Heart left ventricle (tissue), 16 donors: ENCODE results near the gene STAU1. TPM values are rescaled to one million over a fixed set of nuclear protein-coding genes. Genes with fewer than 3 reads are reported as not detected.
"Not testable (repeated sequence)": the region's sequence is repeated elsewhere in the genome, so short reads cannot be mapped to it uniquely, and the experiment has no call there.

Source experiments
- ATAC-seq, 4 donors: fragments of 200-7000 bp; cut with Tn5 transposase; one replicate each; pipeline ENCODE4 v1.9.1; 2020 to 2022; ENCODE audit warnings: moderate library complexity in 4 of 4, mild to moderate bottlenecking in 3 of 4, moderate number of reproducible peaks in 1 of 4
- DNase-seq, 5 donors: peaks; one replicate each; pipeline ENCODE4 v3.0.0-alpha.2; 2020
- H3K27ac ChIP-seq, 12 donors: fragments of 200-600 bp; sonication (generic) in 4 of 12; one replicate each; pipeline versions ENCODE4 v1.5.0 to v1.8.0; 2016 to 2022; ENCODE audit warnings: mild to moderate bottlenecking in 2 of 12
- H3K27me3 ChIP-seq, 9 donors: fragments of 200-600 bp; sonication (generic) in 2 of 9; one replicate each; pipeline versions ENCODE4 v1.5.1 to v1.8.0; 2016 to 2022; ENCODE audit warnings: mild to moderate bottlenecking in 3 of 9
- H3K36me3 ChIP-seq, 9 donors: fragments of 200-600 bp; sonication (generic) in 2 of 9; one replicate each; pipeline versions ENCODE4 v1.5.0 to v1.8.0; 2018 to 2022; ENCODE audit warnings: mild to moderate bottlenecking in 2 of 9
- H3K4me1 ChIP-seq, 12 donors: fragments of 200-600 bp; sonication (generic) in 4 of 12; one replicate each; pipeline versions ENCODE4 v1.5.0 to v1.8.0; 2016 to 2022; ENCODE audit warnings: mild to moderate bottlenecking in 3 of 12
- H3K4me3 ChIP-seq, 12 donors: fragments of 200-600 bp; sonication (generic) in 4 of 12; one replicate each; pipeline versions ENCODE4 v1.5.0 to v1.8.0; 2017 to 2022; ENCODE audit warnings: mild to moderate bottlenecking in 9 of 12, moderate library complexity in 4 of 12
- H3K9me3 ChIP-seq, 12 donors: fragments of 200-600 bp; sonication (generic) in 4 of 12; one replicate each; pipeline versions ENCODE4 v1.5.0 to v1.8.0; 2016 to 2022; ENCODE audit warnings: mild to moderate bottlenecking in 1 of 12
- POLR2A ChIP-seq, 2 donors: fragments of 450-650 bp; IDR thresholded peaks; one replicate each; pipeline ENCODE4 v1.6.1; 2017; ENCODE audit warnings: antibody characterized with exemption in 2 of 2, mild to moderate bottlenecking in 2 of 2, moderate library complexity in 2 of 2
- WGBS, 4 donors: extraction: QIAGEN DNeasy Blood & Tissue Kit in 2 of 4; methylation state at CpG; one replicate each; pipeline versions ENCODE4 v1.1.5 to v1.1.7; 2013 to 2018; 5-methylcytosine and 5-hydroxymethylcytosine counted together
- intact Hi-C, 10 donors: fragments of 100-400 bp; cut with DNase I; formaldehyde crosslinking; loops; one replicate each; pipeline versions ENCODE4 v1.11.1 to v1.14.2; 2022
- polyA plus RNA-seq, 2 donors: library from polyadenylated mRNA; stranded (reverse); fragments of 200-250 nt; gene quantifications; one replicate each; pipeline ENCODE4 v1.2.3, GENCODE V29; 2013
- total RNA-seq, 9 donors: library from RNA; depleted of rRNA in 2 of 9; stranded (reverse); fragments of >200 nt in 2 of 9; fragmentation: NEBNext Ultra II Directional in 3 of 9; extraction: Animal tissue kit (Norgen Biotek cat#: 25700) in 3 of 9; gene quantifications; one replicate each; pipeline versions ENCODE4 v1.1.0 to v1.2.4, GENCODE V29; 2016 to 2023
- TF ChIP-seq, protein P1 (sequence below), 12 donors: fragments of 200-600 bp; sonication (generic) in 4 of 12; IDR thresholded peaks; one replicate each; pipeline versions ENCODE4 v1.5.0 to v1.8.0; 2018 to 2022; ENCODE audit warnings: antibody characterized with exemption in 12 of 12, mild to moderate bottlenecking in 5 of 12
- donor health status: ischemic (EF 13 %, LVEDD 7.1; RV severe dilation, severe dysfunction).
- donor health status: healthy with polysubstance abuse.
- donor health status: DM: no; HTN: yes; CAD: no.
- donor health status: DM: no; HTN: no; CAD: no.
- donor health status: ischemic (EF 25% LVEDD 6.9; RV normal size, moderate dysfunction).
- donor health status: ischemic (EF 25% LVEDD 5.7; RV mildly dilated, moderate dysfunction).
- donor health status: healthy.
- donor health status: DM: yes; HTN: yes; CAD: no.
- donor health status: ischemic (EF 35%, LVEDD 5.7; RV mildly dilated, moderate dysfunction).
- donor health status: nonischemic (EF 11% LVEDD 7.7; RV severe dilation, severe dysfunction).
- donor health status: DM: yes; HTN: yes; CAD: no.
- donor health status: PGD.
- donor health status: ischemic (EF 29% LVEDD 5.4; RV normal size, mild dysfunction).
- donor health status: nonischemic (EF 23%, LVEDD 6.1; RV moderate dilation, normal function).

Gene STAU1
- total and polyA plus RNA-seq, 11 donors, result 23.2 to 95.4 (median 70.5) TPM

DNA sequence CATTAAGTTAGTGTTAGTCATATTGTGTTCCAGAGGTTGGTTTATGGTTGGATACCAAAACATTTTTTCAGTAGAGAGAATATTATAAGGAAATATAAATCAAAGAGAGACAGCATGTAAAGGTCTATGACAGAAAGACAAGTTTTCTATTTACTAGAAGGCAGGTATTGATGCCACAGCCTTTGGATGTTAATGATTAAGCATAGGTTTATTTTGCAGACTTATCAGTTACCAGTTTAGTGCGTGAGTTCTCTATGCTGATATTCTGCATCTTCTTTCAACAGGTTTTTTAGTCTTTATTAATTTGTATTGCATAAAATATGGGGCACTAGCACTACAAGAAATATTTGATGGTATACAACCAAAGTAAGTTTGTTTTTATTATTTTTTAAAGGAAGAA lies 96.4 kb downstream of the STAU1 start:
- TF ChIP-seq POLR2A (IDR thresholded peaks at IDR 0.05), result no peak
- TF ChIP-seq, protein P1, sequence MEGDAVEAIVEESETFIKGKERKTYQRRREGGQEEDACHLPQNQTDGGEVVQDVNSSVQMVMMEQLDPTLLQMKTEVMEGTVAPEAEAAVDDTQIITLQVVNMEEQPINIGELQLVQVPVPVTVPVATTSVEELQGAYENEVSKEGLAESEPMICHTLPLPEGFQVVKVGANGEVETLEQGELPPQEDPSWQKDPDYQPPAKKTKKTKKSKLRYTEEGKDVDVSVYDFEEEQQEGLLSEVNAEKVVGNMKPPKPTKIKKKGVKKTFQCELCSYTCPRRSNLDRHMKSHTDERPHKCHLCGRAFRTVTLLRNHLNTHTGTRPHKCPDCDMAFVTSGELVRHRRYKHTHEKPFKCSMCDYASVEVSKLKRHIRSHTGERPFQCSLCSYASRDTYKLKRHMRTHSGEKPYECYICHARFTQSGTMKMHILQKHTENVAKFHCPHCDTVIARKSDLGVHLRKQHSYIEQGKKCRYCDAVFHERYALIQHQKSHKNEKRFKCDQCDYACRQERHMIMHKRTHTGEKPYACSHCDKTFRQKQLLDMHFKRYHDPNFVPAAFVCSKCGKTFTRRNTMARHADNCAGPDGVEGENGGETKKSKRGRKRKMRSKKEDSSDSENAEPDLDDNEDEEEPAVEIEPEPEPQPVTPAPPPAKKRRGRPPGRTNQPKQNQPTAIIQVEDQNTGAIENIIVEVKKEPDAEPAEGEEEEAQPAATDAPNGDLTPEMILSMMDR (IDR thresholded peaks at IDR 0.05), result no peak
- no peak for DNase-seq
- Histone ChIP-seq H3K36me3 (peaks cover 0 to 100% (median 99%) of the 10 kb centered on the region in 9 donors), H3K27me3 (no peaks in the 10 kb centered on the region), H3K4me1 (no peaks in the 10 kb centered on the region), H3K27ac (no peak overlapping the region), H3K4me3 (no peak overlapping the region), H3K9me3 (no peaks in the 10 kb centered on the region)
- WGBS, 4 donors, result 94 to 100% (median 98%) methylated on average over 1 of the region's 1 CpG
- intact Hi-C loops, result no loop called here
- ATAC-seq, result no peak

- no peaks in the 10 kb centered on the region for H3K4me1 ChIP-seq
- H3K9me3 ChIP-seq, result no peaks in the 10 kb centered on the region
- no peak overlapping the region for H3K27ac ChIP-seq
- peaks cover 0 to 100% (median 99%) of the 10 kb centered on the region in 9 donors for H3K36me3 ChIP-seq
- intact Hi-C loops, result no loop called here
- WGBS, 4 donors, result 95 to 98% (median 97%) methylated on average over 8 of the region's 8 CpGs
- no peak overlapping the region for H3K4me3 ChIP-seq
- ATAC-seq, result no peak
- TF ChIP-seq, protein P1 (IDR thresholded peaks at IDR 0.05), result no peak
- no peak for TF ChIP-seq POLR2A (IDR thresholded peaks at IDR 0.05)
- H3K27me3 ChIP-seq, result no peaks in the 10 kb centered on the region
- no peak for DNase-seq
Measured at GRCh38 chr20:49091104-49091503, 97.0 kb downstream of the STAU1 start.

DNA sequence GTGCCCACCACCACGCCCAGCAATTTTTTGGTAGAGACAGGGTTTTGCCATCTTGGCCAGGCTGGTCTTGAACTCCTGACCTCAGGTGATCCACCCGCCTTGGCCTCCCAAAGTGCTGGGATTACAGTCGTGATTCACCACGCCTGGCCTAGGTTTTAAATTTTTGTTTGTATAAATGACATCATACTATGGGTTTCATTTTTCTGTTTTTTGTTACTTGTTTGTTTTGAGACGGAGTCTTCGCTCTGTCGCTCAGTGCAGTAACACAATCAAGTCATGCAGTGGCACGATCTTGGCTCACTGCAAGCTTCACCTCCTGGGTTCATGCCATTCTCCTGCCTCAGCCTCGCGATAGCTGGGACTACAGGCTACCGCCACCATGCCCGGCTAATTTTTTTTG lies 105.8 kb downstream of the STAU1 start:
- H3K9me3 ChIP-seq, H3K4me1 ChIP-seq, H3K27me3 ChIP-seq, intact Hi-C loops, H3K27ac ChIP-seq, ATAC-seq, DNase-seq, H3K4me3 ChIP-seq: not testable (repeated sequence)
- WGBS, 4 donors, result 94 to 97% (median 97%) methylated on average over 12 of the region's 12 CpGs
- peaks cover 0 to 100% (median 98%) of the 10 kb centered on the region in 9 donors for H3K36me3 ChIP-seq

- H3K27ac ChIP-seq, result no peak overlapping the region
- H3K36me3 ChIP-seq, result peaks cover 0 to 99% (median 94%) of the 10 kb centered on the region in 9 donors
- intact Hi-C loops, result no loop called here
- DNase-seq (no peak), ATAC-seq (no peak)
- H3K4me3 ChIP-seq, result no peak overlapping the region
- TF ChIP-seq, protein P1 (IDR thresholded peaks at IDR 0.05), result no peak
- no peak for TF ChIP-seq POLR2A (IDR thresholded peaks at IDR 0.05)
- H3K9me3 ChIP-seq, result no peaks in the 10 kb centered on the region
- H3K4me1 ChIP-seq, result no peaks in the 10 kb centered on the region
- 88 to 93% (median 92%) methylated on average over 3 of the region's 3 CpGs for WGBS, 4 donors
- no peaks in the 10 kb centered on the region for H3K27me3 ChIP-seq
Measured at GRCh38 chr20:49078310-49078709, 109.8 kb downstream of the STAU1 start.

GRCh38 chr20:49074521-49074920 lies 113.6 kb downstream of the STAU1 start:
- no peaks in the 10 kb centered on the region for H3K4me1 ChIP-seq
- no peak overlapping the region for H3K27ac ChIP-seq
- intact Hi-C loops, result no loop called here
- DNase-seq (no peak), ATAC-seq (no peak)
- no peak for TF ChIP-seq POLR2A (IDR thresholded peaks at IDR 0.05)
- TF ChIP-seq, protein P1 (IDR thresholded peaks at IDR 0.05), result no peak
- no peaks in the 10 kb centered on the region for H3K27me3 ChIP-seq
- no peaks in the 10 kb centered on the region for H3K9me3 ChIP-seq
- 61 to 93% (median 83%) methylated on average over 2 of the region's 2 CpGs for WGBS, 4 donors
- H3K4me3 ChIP-seq, result no peak overlapping the region
- peaks cover 0 to 99% (median 96%) of the 10 kb centered on the region in 9 donors for H3K36me3 ChIP-seq
